NCI-H2227 (cell line): ENCODE data around the gene CROT.

Source experiments
- DNase-seq: peaks from one replicate; lab custom pipeline; 2025; ENCODE audit not compliant: unreplicated experiment; lab: John Stamatoyannopoulos, UW

CROT gene

GRCh38 chr7:87413951-87414793 is 68.7 kb downstream of the CROT start:
- no peak for DNase-seq

- no peak for DNase-seq
Measured at GRCh38 chr7:87414794-87415188, 69.3 kb downstream of the CROT start.

GRCh38 chr7:87416682-87417587 is 71.5 kb downstream of the CROT start:
- DNase-seq, result peak; percentile 80

- no peak for DNase-seq
Measured at GRCh38 chr7:87420173-87420572, 74.7 kb downstream of the CROT start.

GRCh38 chr7:87424075-87424474 is 78.6 kb downstream of the CROT start:
- DNase-seq, result no peak

GRCh38 chr7:87426160-87426559 is 80.7 kb downstream of the CROT start:
- no peak for DNase-seq

GRCh38 chr7:87427288-87427687 is 81.8 kb downstream of the CROT start:
- no peak for DNase-seq

GRCh38 chr7:87432536-87432935 is 87.1 kb downstream of the CROT start:
- no peak for DNase-seq

GRCh38 chr7:87435546-87435945 is 90.1 kb downstream of the CROT start:
- no peak for DNase-seq

GRCh38 chr7:87445897-87446296 is 100.4 kb downstream of the CROT start:
- no peak for DNase-seq

- no peak for DNase-seq
Measured at GRCh38 chr7:87447116-87447635, 101.7 kb downstream of the CROT start.

GRCh38 chr7:87448388-87448787 is 102.9 kb downstream of the CROT start:
- DNase-seq, result peak; percentile 77
